GM18517 (cell line): ENCODE measurements around the gene ETFA.

ENCODE experiments used
- ATAC-seq: cut with Tn5 transposase; IDR thresholded peaks from one replicate; pipeline ENCODE4 v1.9.1; 2021; ENCODE audit warnings: mild to moderate bottlenecking, moderate library complexity; ENCODE audit not compliant: unreplicated experiment

Gene ETFA

DNA sequence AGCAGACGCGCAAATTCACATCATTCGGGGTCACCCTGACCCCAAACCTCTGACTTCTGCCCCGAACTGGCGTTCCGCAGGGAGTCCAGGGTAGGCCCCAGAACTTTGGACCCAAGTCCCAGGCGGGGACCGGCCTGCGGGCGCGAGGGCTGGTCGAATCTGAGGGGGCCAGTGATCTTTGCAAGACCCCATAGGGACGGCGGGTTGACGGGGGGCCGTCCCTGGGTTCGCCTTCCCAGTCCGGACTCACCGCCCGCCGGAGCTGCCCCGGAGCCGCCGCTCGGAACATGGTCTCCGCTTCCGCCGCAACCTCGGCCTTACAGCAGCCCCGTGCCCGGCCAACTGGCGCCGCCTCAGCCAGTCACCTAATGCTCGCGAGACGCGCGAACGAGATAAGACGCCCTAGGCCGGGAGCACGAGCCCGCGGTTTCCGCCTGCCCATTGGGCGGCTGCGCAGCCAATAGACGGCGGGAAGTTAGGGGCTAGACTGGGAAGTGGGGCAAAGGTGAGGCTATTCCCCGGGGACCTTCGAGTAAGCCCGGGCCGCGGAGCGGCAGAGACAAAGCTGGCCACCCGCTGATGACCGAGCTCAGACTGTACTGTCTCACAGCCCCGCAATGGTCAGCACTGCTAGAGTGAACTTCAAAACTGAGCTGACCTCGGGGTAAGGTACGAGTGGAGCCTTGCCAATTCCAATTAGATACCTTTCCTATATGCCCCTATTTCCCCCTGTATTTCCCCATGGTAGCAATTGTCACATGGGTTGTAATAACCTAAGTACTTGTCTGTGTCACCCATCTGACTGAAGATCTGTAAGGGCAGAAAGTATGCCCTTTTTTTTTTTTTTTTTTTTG is at the start of gene ETFA:
ETFA (minus strand) TSS at position 370 of the 854 bp plus-strand sequence; CDS start at position 289, 81 bp downstream.
- ATAC-seq, result peak; percentile 96

DNA sequence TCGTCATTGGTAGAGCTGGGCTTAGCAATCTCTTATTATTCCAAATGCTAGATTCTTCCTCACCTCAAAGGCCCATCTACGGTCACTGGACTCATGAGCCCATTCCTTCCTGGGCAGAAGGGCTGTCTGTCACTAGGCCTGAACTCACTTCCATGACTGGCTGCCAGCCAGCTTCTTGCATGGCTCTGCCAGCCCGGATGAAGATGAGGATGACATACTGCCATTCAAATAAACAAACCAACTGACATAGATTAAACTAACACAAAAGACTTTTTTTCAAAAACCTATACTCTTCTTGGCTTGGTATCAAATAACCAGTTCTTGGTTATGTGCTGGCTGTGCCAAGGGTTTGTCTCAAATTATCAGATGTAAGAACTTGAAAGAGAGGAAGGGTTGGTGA is 49.1 kb upstream of the ETFA start:
- no peak for ATAC-seq

DNA sequence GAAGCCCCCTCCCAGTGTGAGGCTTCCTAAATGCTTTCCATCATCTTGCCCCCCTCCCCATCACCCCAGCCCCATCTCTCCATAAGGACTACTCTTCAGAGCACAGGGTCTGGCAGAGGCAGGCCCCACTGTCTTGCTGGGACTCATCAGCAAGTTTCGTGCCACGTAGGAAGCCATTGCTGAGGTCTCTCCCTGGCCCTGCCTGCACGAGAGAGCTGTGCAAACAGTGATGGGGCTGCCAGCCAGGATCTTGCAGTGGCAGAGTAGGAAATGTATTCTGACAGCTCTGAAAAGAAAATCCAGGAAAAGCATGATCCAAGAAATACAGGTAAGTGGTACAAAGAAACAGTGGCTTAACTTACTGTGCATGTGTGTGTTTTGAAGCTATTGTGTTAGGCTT is 47.9 kb upstream of the ETFA start:
- ATAC-seq, result no peak

DNA sequence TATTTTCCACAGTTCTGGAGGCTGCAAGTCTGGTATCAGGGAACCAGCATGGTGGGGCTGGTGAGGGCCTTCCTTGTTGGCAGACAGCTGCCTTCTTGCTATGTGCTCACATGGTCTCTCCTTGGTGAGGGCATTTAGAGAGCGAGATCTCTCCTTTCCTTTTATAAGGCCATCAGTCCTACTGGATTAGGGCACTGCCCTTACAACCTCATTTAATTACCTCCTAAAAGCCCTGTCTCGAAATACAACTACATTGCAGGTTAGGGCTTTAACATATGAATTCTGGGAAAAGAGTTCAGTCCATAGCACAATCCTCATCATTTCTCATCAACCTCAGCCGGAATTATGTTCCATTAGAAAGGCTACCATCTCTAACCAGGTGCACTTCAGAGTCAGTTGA is 47.2 kb upstream of the ETFA start:
- ATAC-seq, result no peak

DNA sequence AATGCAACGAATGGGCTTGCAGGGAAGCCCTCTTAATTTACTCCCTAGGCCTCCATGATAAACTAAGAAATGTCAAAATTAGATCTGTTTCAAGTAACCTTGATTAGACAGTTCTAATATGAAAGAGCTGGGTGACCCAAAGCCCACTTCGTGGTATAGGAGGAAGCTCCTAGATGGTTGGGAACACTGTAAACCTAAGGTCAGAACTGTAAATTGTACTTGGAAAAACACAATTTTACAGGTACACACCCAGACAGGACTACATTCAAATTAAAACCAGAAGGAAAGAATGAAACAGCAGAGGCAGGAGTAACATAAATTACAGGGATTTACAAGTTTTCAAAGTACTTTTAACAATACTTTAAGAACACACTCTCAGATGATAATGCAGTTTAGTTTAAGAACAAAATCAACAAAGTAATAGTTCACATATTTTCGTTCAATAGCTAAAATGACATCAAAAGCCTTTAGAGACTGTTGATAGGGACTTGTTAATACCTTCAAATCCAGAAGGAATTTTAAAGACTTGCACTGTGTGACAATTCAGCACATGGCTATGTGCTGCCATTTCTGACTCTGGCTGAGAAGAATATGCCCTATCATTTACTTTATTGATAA is 43.7 kb upstream of the ETFA start:
- no peak for ATAC-seq

DNA sequence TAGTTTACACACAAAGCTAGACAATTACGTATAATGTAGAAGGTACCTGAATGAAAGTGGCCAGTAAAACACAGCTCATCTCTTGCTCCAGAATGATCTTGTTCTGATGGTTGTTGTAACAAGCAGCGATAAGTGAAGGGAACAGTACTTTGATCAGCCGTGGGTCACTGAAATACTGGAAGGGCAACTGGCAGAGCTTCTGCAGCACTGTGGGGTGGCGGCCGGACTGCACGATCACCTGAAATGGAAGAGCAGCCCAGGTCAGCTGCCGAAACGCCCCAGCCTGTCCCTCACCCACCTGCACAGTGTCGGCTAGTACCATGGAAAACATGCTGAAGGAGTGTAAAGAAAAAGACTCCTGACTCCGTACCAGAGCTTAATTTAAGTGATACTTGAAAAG is 42.6 kb upstream of the ETFA start:
- ATAC-seq, result no peak

DNA sequence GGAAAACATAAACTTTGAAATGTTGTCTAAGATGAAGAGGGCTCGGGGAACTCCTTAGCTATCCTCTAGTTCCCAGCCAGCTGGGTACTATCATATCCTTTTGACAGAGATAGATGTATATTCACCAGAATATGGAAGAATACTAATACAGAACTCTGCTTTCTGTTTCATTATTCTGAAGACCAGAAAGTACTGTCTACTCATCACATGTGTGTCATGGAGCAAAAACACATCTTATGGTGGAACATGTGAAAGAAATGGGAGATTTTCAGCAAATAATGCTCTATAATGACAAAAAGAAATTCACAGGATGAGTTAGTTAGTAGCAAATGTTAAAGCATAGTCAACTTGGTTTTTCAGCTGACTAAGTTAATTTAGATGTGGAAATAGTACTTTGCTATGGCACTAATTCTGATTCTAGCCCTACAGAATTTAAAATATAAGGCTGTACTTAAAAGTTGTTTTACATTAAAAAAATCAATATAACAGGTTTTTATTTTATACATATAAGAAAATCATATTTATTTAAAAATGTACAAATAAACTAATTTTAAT is 41.8 kb upstream of the ETFA start:
- ATAC-seq, result no peak

- no peak for ATAC-seq
These were observed 38.2 kb upstream of the ETFA start for GRCh38 chr15:76349301-76350070.

- no peak for ATAC-seq
These were observed 36.3 kb upstream of the ETFA start for GRCh38 chr15:76347482-76348055.

GRCh38 chr15:76346669-76347481 is 35.6 kb upstream of the ETFA start:
- no peak for ATAC-seq

GRCh38 chr15:76345880-76346668 is 34.8 kb upstream of the ETFA start:
- ATAC-seq, result no peak

DNA sequence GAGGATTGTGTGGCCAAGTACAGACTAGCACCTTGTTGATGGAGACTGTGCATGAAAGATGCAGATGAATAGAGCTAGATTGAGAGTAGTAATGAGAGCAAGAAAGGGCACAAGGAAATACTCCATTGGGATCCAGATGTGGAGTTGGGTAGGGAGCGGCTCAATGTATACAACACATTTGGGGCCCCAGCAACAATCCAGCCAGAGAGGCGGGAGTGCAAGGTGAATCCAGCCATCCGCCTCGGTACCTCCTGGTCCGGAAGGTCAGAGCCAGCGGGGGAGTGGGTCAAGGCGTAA is 34.3 kb upstream of the ETFA start:
- no peak for ATAC-seq

DNA sequence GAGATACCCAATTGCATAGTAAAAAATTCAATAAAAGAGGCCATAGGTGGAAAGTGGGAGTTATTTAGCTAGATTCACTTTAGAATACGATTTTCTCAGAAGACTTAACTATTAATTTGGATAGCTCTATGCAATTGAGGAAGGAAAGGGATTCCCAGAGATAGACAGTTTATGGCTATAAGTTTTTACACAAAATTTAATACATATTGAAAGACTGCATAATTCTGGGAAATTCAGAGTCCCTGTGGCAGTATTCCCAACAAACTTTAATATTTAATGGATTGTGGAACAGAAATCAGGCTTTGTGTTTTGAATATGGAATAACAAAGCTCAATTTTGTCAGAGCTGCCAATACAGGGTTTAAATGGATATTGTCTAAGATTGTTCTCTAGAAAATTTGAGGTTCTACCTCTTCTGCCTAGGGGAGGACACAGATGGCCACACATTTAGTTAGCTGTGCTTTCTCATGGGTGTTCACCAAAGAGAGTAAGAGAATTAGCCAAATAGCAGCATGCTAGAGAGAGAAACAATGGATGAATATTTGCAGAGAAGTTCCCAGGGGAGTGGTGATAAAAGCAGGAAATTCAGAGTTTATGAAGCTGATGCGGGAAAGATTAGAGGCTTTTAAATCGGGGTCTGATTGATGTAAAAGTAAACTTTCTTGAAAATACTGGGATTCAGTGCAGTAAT is 33.8 kb upstream of the ETFA start:
- ATAC-seq, result no peak

DNA sequence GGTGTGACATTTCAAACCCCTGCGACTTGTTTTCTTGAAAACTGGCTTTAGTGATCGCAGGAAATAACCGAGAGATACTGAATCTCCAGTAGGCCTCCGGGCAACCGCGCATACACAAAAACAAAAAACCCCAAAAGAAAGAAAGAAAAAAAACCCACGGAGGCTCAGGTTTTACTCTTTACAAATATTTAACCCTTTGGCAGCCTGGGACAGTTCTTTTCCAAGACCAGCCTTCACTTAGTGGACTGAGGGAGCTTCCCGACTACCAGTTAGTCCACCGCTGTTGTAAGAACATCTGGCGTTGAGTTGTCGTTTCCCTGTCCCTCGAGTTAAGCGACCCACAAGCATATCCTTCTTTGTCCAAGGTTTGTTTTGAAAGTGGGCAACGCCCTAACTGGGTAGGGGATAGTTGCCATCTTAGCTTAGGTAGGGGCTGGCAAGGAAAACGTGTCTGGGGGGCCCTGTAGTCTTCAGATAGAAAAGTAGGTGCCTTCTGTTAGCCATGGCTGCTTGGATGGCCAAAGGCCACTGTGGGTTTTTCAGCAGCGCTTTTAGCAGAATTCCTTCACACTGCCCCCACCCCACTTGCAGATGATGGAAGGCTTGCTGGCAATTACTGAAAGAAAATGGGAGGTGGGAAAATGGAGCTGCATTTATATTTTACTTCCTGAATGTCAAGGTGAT is 32.2 kb upstream of the ETFA start:
- ATAC-seq, result no peak

DNA sequence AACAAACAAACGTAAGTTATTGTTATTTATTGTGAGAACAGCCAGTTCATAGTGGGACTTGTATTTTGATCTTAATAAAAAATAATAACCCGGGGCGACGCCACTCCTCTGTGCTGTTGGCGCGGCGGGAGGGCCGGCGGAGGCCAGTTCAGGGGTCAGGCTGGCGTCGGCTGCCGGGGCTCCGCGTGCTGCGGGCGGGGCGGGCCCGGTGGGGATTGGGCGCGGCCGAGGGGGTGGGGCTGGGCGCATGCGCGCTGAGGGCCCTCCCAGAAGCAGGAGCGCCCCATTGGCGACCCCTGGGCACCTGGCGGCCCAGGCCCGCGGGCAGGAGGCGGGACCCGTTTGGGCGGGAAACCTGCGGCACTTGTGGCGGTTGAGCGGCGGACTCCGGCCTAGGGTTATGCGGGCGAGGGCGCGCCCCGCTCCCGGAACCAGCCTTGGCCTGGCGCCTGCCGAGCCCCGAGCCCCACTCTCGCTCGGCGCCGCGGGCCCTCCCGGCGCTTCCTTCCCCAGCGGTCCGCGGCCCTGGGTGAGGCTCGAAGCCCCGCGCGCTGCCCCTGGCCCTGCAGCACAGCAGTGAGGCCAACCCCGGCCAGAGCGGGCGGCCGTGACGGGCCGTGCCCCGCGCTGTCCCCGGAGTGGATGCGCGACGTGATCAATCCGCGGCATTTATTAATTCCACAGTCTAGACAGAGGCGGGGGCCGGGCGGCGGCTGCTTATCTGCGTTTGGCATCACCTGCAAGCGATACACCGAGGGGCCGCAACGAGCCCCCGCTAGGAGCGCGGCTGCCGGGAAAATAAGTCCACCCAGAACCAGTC is 31.3 kb upstream of the ETFA start:
- ATAC-seq, result no peak

DNA sequence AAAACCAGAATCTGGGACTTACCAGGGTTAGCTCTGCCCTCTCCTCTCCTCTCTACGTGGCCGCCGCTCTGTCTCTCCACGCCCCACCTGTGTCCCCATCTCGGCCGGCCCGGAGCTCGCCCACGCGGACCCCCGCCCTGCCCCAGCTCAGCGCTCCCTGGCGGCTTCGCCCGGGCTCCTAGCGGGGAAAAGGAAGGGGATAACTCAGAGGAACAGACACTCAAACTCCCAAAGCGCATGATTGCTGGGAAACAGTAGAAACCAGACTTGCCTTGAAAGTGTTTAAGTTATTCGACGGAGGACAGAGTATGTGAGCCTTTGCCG is 30.8 kb upstream of the ETFA start:
- ATAC-seq, result no peak

GRCh38 chr15:76341366-76342057 is 30.2 kb upstream of the ETFA start:
- ATAC-seq, result no peak
